NOMO-1 treated with dmso at 0.1 percent for 144 hours (cell line): ENCODE results near the gene PFN1.

Experiments
- DNase-seq: peaks from one replicate; lab custom pipeline; 2025; ENCODE audit not compliant: unreplicated experiment; lab: John Stamatoyannopoulos, UW

PFN1 gene

DNA sequence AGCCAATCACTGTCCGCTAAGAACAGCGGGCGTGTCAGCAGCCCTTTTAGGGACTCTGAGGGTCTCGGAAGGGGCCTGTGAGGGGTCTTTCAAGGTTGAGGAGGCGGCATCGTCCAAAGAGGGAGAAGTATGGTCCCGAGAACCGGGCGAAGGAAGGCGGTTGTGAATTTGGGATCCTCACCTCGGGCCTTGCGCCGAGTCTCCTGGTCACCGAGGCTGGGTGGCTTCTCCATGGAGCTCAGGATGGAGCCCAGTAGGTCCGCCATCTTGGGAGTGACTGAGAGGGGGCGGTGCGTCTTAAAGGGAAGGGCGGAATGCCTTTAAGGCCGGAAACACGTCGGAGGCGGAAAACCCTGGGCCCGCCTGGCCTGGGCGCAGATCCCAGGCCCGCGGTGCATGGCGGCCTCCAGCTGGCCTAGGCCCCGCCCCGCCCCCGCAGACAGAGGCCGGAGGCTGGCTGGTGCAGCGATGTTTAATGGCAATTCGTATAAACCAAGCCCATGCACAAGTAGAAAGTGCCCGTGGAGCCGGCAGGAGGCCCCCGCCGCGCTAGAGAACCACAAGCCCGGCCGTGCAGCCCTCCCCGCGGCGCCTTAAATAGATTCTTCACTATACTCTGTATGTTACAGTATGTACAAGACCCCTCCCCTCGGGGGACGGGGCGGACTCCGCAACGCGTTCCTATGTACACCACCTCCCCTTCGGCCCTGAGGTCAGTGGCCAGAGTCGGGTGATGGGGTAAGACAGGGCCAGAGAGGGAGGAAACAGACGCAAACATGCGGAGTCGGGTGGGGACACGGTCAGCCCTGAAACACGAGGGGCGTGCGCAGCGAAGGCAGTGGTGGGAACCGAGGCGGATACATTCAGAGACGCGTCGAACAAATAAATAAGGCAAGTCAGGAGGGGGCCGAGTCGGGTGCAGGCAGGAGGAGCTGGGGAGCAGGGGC, 19.5 kb upstream of the PFN1 start, which contains the start of gene SPAG7:
TSS of gene SPAG7 (minus strand) at position 279 of the 947 bp plus-strand sequence. CDS start at position 266, 13 bp downstream.
- DNase-seq: peak; percentile 92

- DNase-seq: peak; percentile 100
These were observed 18.7 kb upstream of the PFN1 start for GRCh38 chr17:4966844-4967538.

GRCh38 chr17:4965311-4965986, 17.1 kb upstream of the PFN1 start:
- no peak for DNase-seq

DNA sequence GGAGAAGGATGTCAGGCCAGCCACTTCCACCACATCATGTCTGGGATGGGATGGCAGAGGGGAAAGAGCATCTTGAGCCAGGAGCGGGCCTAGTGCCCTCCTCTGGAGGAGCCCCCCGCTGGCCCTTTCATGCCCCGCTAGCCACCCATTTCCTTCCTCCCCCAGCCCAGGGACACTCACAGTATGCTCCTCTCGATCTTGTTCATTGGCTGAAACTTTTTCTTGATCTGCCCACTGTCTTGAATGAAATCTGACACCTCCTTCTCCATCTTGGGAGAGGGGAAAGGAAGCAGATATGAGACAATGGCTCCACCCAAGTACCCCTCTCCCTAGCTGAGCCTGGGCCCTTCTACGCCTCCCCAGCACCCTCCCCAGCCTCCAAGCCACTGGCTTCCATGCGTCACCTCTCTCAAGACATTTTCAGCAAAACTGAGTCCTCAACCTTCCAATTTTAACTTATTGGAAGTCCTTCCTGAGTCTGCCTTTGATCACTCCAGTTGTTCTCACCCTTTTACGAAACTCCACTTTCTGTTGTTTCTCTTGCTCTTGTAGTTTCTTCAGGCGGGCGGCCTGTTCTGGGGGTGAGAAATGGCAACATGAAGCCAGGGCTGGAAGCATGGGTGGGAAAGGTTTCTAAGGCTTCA, 12.1 kb upstream of the PFN1 start:
- DNase-seq: no peak

DNA sequence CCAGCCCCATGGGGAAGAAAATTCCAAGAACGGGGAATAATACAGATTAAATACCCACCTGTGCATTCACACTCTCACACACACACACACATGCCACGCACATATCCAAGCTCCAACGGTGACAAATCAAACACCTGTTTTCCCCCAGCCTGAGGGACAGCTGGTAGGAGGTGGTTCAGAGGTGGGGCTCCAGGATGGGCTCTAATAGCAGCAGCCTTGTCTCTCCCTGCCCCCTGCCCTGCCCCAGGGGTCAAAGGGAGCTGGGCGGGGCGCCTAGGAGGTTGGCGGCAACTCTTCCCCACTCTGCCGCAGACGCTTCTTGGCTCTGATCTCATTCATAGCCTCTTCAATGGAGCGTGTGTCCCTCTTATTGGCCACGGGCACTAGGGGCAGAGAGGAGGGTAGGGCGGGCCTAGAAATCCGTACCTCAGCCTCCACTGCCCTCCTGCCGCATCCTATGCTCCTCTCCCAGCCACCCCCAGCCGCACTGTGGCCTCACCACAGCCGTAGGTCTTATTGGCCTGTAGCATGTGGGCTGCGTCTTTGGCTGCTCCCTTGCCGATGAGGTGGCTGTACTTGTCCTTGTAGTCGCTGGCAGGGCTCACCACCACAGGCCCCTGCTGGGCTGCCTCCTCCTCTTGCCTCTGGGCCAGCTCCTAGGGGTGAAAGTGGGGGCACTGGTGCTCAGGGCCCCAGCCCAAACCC, 11.1 kb upstream of the PFN1 start:
- DNase-seq: no peak

DNA sequence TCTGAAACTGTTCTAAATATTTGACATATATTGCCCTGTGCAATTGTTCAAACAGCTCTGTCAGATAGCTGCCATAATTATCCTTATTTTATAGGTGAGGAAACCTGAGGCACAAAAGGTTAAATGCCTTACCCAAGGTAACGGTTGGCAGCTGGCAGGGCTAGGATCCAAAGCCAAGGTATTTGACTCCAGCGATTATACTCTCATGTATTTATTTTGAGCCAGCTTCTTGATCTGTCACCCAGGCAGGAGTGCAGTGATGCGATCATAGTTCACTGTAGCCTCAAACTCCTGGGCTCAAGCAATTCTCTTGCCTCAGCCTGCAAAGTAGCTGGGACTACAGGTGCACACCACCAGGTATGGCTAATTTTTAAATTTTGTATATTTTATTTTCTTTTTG, 9.8 kb upstream of the PFN1 start:
- no peak for DNase-seq

DNA sequence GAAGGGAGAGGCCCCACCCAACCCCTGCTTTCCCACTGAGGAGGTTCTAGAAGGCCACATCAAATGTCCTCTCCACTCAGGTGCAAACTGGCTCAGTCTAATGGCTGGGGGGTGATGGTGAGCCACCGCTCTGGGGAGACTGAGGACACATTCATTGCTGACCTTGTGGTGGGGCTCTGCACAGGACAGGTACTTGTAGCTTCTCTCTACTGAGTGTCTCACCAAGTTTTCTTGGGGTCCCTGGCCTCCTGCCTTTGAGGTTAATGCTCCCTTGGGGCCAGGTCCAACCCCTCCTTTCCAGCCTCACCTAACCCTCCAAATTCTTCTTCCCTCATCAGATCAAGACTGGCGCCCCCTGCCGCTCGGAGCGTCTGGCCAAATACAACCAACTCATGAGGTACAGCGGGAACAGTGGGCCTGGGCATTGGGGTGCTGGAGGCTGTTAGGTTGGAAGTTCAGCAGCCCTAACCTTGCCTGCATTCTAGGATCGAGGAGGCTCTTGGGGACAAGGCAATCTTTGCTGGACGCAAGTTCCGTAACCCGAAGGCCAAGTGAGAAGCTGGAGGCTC, 8.2 kb upstream of the PFN1 start:
- no peak for DNase-seq

- DNase-seq: no peak
These were observed 6.8 kb upstream of the PFN1 start for GRCh38 chr17:4955091-4955490.

DNA sequence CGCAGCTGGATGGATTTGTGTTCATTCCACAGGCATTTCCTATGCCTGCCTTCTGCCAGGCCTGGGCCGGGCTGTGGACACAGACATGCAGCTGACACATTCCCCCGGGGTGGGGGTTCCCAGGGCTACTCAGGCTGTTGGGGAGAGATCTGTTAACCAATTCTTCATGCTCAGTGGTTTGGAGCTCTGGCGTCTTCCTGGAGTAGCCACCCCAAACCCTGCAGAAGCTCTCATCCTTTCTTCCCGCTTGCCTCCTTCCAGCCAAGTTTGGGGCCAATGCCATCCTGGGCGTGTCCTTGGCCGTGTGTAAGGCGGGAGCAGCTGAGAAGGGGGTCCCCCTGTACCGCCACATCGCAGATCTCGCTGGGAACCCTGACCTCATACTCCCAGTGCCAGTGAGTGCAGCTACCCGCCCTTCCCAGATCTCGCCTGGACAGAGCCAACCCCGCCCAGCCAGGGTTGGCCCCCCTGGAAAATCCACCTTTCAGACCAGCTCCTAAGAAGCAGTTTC, 5.2 kb upstream of the PFN1 start:
- DNase-seq: no peak

GRCh38 chr17:4951486-4951885, 3.2 kb upstream of the PFN1 start:
- no peak for DNase-seq

GRCh38 chr17:4950746-4951204, 2.4 kb upstream of the PFN1 start, which contains the start of gene ENO3:
TSS of gene ENO3 (plus strand) at chr17:4951119. CDS start at chr17:4951830, 711 bp downstream.
- no peak for DNase-seq

DNA sequence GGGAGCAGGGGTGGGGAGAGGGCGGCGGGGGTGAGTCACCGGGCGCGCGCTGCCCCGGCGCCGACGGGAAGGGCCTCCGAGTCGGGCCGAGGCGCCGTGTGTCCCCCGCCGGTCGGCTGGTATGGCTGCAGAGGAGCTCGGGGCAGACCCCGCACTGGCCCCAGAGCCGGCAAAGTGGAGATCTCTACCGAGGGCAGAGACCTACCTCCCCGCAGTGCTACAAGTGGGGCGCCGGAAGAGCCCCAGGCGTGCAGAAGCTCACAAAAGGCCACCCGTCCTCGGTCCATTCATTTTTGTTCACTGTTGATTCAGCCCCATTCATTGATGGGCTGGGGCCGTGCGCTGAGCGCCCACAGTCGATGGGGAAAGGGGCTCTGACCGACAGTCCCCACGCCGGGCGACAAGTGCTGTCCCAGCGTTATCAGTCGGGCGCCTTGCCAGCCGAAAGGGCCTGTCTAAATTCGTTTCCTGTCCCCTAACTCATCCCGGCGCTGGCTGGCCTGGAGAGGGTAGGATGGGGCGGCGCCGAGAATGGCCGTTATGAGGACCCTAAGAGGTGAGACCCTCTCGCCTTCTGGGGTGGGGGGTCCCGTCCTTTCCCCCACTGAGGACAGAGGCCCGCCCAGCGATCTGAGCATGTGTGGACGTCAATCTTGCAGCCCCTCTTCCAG, 1.9 kb upstream of the PFN1 start:
- DNase-seq: no peak

DNA sequence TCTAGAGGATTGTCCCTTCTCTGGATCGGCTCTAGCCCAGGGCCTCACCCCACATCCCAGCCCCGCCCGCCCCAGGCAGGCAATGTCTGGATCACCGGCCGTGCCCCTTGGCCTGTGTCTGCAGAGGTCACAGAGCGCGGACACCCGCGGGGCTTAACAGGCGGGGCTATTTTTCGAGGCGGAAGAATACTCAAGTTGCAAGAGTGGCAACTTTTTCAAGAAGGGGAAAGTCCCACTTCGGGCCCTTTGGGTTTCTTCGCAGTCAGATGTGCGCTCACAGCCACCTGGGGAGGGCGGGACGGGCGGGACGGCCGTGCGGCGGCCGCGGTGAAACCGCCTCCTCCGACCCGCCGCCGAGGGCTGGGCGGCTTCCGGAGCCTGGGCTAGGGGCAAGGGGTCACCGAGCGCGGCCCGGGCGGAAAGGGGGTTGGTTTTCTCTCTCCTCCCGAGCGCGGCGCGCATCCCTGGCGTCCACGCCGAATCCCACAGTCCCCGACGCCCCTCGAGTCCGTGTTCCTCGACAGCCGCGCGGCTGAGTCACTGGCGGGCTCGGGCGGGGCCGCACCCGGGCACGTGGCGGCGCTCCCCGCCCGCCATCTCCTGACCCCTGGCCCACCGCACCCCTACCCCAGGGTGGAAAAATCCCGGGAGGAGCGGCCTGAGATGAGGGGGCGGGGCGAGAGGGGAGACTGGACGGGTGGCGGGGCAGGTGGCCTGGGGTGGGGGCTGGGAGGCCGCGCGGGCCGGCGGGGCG, 1.2 kb upstream of the PFN1 start:
- peak; percentile 68 for DNase-seq

DNA sequence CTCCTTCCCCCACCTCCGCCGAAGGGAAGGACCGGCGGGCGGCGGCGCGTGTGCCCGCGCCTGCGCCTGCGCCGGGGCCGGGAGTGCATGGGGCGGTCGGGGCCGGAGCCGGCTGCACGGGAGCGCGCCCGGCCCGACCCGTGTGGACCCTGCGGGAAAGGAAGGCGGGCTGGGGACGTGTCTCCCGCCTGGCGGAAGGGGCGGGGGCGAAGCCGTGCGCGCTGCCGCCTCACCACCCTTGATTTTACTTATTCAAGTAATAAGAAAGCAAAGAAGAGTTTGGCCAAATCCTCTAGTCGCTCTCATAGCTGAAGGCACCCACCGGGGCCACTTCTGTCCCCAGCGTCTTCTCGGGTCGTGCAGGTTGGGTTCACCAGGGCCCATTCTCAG, 596 bp upstream of the PFN1 start:
- DNase-seq: peak; percentile 93

- peak; percentile 44 for DNase-seq
These were observed 742 bp downstream of the PFN1 start for GRCh38 chr17:4947411-4948165.

- peak; percentile 38 for DNase-seq
These were observed 1.3 kb downstream of the PFN1 start for GRCh38 chr17:4947010-4947410.

- DNase-seq: no peak
These were observed 1.9 kb downstream of the PFN1 start for GRCh38 chr17:4946312-4946976.
